ENCODE results near the gene HIKESHI.
A peak's percentile ranks its signal among the peaks of the same experiment; 100 is the strongest.

Gene HIKESHI

DNA sequence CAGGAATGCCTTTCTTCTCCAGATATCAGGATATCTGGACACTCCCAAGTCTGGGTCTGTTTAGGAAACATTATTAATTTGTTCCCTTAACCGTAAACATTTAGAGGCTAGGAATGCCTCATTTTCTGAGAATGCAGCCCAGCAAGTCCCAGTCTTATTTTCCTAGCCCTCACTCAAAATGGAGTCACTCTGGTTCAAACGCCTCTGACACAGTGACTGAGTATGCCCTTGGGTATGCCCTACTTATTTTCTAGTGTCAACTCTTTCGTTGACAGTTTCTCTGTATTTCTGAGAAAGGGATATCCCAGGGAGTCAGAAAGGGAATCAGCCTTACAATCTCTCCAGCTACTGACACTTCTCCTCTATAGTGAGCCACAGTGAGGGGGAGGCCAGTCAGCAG, 56.7 kb downstream of the HIKESHI start:
- Histone ChIP-seq H3K27ac (no peak overlapping the region), H3K9me3 (no peaks in the 10 kb centered on the region), H3K4me1 (no peaks in the 10 kb centered on the region), H3K4me3 (no peak overlapping the region), H3K27me3 (no peaks in the 10 kb centered on the region), H3K36me3 (no peaks in the 10 kb centered on the region)
- TF ChIP-seq CTCF (IDR thresholded peaks at IDR 0.05), result no peak
- intact Hi-C loops (cut with DNase I; ENCODE audit: low total_unique reads), result no loop called here
- DNase-seq, result no peak

DNA sequence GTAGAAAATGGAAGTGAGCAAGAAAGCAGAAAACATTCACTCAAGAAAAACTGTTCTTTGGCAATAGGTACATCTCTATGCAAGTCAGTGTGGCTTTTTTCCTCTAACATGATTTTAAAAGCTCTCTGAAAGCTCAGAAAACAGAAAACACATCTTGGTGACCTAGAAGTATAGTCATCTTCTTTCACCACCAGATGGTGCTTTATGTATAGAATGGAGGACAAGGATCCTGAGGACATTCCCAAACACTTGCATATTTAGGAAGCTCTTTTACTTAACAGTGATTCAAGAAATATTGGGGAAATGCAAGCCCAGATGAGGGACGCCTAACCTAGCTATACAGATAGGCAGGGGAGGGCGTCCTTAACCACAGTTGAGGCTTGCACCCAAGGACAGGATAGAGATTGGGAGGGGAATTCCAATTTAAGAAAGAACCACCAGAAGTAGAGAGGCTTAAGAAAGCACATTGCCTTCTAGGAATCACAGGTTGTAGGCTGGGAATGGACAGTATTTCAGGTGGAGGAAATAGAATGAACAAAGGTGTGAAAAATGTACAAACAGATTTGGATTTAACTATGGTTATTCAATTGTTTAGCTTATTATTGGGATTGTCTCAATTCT, 58.8 kb downstream of the HIKESHI start:
- Histone ChIP-seq H3K27me3 (no peaks in the 10 kb centered on the region), H3K9me3 (no peaks in the 10 kb centered on the region), H3K4me1 (no peaks in the 10 kb centered on the region), H3K27ac (no peak overlapping the region), H3K4me3 (no peak overlapping the region), H3K36me3 (no peaks in the 10 kb centered on the region)
- no peak for DNase-seq
- peak; percentile 20 to 32 for TF ChIP-seq CTCF (IDR thresholded peaks at IDR 0.05)
- intact Hi-C loops (cut with DNase I; ENCODE audit: low total_unique reads), result no loop called here

DNA sequence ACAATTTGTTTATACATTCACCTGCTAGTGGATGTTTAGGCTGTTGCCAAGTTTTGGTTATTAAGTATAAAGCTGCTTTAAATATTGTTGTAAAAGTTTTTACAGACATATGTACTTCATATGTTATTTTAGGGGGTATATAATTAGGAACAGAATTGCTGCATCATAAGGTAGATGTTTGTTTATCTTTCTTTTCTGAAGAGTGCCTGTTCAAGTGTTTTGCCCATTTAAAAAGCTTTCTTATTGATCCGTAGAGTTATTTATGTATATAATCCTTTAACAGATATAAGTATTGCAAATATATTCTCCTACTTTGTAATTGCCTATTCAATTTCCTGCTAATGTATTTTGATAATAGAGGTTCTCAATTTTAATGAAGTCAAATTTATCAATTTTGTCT, 61.4 kb downstream of the HIKESHI start:
- Histone ChIP-seq H3K27ac (no peak overlapping the region), H3K4me3 (no peak overlapping the region), H3K27me3 (no peaks in the 10 kb centered on the region), H3K36me3 (no peaks in the 10 kb centered on the region), H3K9me3 (no peaks in the 10 kb centered on the region), H3K4me1 (no peaks in the 10 kb centered on the region)
- no peak for DNase-seq
- intact Hi-C loops (cut with DNase I; ENCODE audit: low total_unique reads), result no loop called here
- no peak for TF ChIP-seq CTCF (IDR thresholded peaks at IDR 0.05)

DNA sequence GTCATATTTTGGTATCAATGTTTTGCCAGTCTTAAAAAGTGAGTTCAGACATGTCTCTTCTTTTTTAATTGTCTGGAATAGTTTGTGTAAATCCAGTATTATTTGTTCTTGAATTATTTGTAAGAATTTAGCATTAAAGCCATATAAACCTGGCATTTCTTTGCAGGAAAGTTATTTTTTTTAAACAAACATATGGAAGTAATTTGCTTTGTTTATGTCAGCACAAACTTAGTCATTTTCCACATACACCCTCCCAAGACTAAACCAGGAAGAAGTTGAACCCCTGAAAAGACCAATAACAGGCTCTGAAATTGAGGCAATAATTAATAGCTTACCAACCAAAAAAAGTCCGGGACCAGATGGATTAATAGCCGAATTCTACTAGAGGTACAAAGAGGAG, 63.5 kb downstream of the HIKESHI start:
- Histone ChIP-seq H3K27me3 (no peaks in the 10 kb centered on the region), H3K9me3 (no peaks in the 10 kb centered on the region), H3K27ac (no peak overlapping the region), H3K4me3 (no peak overlapping the region), H3K4me1 (no peaks in the 10 kb centered on the region), H3K36me3 (no peaks in the 10 kb centered on the region)
- intact Hi-C loops (cut with DNase I; ENCODE audit: low total_unique reads), result no loop called here
- no peak for TF ChIP-seq CTCF (IDR thresholded peaks at IDR 0.05)
- no peak for DNase-seq

DNA sequence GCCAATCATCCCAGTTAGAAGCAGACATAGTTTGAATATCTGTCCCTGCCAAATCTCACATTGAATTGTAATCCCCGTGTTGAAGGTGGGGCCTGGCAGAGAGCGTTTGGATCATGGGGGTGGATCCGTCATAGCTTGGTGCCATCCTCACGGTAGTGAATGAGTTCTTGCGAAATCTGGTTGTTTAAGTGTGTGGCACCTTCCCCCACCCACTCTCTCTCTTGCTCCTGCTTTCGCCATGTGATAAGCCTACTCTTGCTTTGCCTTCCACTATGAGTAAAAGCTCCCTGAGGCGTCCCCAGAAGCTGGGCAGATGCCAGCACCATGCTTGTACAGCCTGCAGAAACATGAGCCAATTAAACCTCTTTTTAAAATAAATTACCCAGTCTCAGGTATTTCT, 67.6 kb downstream of the HIKESHI start:
- no peaks in the 10 kb centered on the region for H3K36me3 ChIP-seq
- TF ChIP-seq CTCF (IDR thresholded peaks at IDR 0.05), result no peak
- no peak overlapping the region for H3K27ac ChIP-seq
- H3K4me1 ChIP-seq, result peaks cover 0 to 4% (median 0%) of the 10 kb centered on the region in 4 donors
- intact Hi-C loops (cut with DNase I; ENCODE audit: low total_unique reads), result no loop called here
- no peak for DNase-seq
- no peak overlapping the region for H3K4me3 ChIP-seq
- H3K27me3 ChIP-seq, result no peaks in the 10 kb centered on the region
- no peaks in the 10 kb centered on the region for H3K9me3 ChIP-seq

GRCh38 chr11:86370171-86370570, 68.1 kb downstream of the HIKESHI start:
- Histone ChIP-seq H3K27me3 (no peaks in the 10 kb centered on the region), H3K9me3 (no peaks in the 10 kb centered on the region), H3K27ac (no peak overlapping the region), H3K36me3 (no peaks in the 10 kb centered on the region), H3K4me1 (peaks cover 0 to 8% (median 0%) of the 10 kb centered on the region in 4 donors), H3K4me3 (no peak overlapping the region)
- no peak for DNase-seq
- no peak for TF ChIP-seq CTCF (IDR thresholded peaks at IDR 0.05)
- intact Hi-C loops (cut with DNase I; ENCODE audit: low total_unique reads), result no loop called here

All from tibial artery (tissue), 4 donors.